Activated CD8-positive, alpha-beta memory T cell treated with anti-CD3 and anti-CD28 coated beads for 4 hours (primary cell): ENCODE data around the gene IFITM2.
A peak's percentile ranks its signal among the peaks of the same experiment; 100 is the strongest.
"Not testable (repeated sequence)": the region's sequence is repeated elsewhere in the genome, so short reads cannot be mapped to it uniquely, and the experiment has no call there.

ENCODE experiments used
- DNase-seq, 2 donors: peaks; one replicate each; pipeline ENCODE4 v3.0.0-alpha.2; 2020; ENCODE audit warnings: low read depth in 2 of 2

IFITM2 gene

DNA sequence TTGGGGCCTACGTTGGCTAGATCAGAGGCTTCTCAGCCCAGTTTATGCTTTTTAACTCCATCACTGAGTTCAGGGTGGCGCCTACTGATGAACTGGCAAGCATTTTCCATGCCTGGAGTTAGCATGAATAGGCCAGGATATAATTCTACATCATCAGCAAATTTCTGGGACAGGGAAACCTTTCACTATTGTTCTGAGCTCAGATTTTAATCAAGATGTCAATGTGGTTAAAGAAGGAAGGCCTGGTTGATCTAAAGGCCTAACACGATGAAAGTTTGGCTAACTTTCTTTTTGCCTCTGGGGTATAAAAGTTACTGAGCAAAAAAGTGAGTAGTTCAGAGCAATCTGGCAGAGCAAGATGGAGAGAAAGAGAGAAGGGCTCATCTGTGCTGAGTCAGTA lies 34.7 kb downstream of the IFITM2 start:
- DNase-seq: no peak

DNA sequence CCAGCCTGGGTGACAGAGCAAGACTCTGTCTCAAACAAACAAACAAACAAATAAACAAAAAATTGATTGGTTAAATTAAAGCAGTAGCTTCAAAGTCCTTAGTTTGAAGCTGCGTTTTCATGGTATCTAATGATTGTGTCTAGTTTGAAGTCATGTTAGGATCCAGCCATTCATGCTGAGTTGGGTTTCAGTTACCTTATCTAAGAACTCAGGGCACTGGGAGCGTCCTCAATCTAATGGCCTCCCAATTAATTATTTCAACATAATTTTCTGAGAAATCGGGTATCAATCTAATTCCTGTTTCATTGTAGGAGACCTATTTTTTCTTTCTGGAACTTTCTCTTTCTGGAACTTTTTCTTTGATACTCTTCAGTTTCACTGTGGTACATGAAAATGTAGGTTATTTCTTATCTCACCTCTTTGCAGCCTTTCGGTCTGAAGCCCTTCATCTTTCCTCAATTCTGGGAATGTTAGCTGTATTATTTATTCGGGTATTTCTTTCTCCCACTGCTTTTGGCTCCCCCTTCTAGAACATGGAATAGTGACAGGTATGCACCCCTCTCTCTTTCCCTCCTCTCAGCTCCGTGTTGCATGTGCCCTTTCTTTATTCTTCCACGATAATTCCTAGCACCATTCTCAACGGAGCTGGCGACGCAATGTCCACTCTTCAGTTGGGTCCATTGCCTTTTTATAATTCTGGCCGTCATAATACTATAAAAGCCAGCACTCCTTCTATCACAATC lies 37.4 kb downstream of the IFITM2 start:
- no peak for DNase-seq

DNA sequence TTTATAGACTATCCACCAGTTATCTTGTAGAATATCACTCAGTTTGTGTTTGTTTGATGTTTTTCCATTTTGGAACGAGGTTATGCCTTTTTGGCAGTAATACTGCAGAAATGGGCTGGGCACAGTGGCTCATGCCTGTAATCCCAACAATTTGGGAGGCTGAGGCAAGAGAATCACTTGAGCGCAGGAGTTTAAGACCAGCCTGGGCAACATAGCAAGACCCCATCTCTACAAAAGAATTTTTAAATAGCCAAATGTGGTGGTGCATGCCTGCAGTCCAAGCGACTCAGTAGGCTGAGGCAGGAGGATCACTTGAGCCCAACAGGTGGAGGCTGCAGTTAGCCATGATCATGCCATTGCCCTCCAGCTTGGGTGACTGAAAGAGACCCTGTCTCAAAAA lies 38.9 kb downstream of the IFITM2 start:
- no peak for DNase-seq

DNA sequence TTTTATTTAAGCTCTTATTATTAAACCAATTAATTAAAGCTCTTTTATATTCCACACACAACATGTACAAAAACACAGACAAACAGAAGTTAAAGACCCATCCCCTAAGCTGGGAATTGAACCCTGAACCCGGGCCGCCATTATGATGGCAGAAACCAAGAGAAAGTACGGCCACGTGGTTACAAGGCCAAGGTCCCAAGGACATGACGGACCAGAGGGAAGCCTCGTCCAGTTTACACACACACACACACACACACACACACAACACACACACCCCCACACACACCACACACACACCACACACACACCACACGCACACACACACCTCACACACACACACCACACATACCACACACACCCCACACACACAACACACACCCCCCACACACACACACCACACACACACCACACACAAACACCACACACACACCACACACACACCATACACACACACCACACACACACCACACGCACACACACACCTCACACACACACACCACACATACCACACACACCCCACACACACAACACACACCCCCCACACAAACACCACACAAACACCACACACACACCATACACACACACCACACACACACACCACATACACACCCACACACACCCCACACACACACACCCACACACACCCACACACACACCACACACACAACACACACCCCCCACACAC lies 41.8 kb downstream of the IFITM2 start:
- not testable (repeated sequence) for DNase-seq

DNA sequence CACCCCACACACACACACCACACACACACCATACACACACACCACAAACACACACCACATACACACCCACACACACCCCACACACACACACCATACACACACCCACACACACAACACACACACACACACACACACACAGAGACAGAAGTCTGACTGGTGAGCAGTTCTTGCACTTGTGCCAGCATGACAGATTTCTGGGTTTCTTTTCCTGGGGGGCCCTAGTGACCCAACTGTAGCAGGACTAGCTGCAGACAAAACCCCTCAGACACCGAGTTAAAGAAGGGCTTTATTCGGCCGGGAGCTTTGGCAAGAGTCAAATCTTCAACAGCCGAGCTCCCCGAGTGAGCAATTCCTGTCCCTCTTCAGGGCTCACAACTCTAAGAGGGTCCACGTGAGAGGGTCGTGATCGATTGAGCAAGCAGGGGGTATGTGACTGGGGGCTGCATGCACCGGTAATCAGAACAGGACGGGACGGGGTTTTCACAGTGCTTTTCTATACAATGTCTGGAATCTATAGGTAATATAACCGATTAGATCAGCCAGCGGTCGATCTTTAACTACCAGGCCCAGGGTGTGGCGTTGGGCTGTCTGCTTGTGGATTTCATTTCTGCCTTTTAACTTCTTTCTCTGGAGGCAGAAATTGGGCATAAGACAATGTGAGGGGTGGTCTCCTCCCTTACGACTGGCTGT lies 42.6 kb downstream of the IFITM2 start:
- DNase-seq: not testable (repeated sequence)

DNA sequence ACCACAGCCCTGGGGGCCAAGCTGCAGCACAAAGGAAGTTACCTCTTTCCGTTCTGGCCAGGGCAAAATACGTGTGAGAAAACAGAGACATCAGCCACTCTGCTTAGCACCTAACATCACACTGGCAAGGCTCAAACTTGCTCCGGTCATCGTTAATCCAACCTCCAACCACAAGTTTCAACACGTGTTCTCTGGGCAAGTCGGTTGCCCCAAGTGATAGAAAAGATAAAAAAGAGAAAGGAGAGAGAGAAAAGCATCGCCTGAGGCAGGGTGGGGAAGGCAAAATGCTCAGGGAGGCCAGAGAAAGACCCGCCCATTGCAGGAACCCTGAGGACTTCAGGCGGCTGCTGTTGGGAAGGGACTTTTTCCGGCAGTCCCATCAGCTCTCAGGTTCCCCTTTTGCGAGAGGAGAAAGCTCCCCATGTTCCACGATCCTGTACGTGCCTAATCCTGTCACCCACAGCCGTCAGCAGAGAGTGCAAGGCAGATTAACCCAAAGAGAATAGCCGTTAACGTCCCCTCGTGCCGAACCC lies 43.2 kb downstream of the IFITM2 start:
- no peak for DNase-seq

DNA sequence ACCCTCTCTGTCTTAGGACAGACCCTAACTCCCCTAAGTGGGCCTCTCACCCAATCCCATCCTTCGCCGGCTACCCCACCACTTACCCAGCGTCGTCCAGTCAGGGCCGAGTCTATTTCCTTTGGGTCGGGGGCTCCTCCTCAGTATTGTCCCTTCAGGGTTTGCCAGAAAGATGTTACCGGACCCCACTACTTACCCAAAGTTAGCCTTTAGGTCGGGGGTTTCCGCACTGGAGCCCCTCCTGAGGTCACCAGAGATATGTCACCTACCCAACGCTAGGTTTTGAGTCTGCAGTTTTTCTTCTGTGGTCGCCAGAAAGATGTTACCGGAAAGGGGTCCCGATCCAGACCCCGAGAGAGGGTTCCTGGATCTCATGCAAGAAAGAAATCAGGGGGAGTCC lies 43.8 kb downstream of the IFITM2 start:
- no peak for DNase-seq

DNA sequence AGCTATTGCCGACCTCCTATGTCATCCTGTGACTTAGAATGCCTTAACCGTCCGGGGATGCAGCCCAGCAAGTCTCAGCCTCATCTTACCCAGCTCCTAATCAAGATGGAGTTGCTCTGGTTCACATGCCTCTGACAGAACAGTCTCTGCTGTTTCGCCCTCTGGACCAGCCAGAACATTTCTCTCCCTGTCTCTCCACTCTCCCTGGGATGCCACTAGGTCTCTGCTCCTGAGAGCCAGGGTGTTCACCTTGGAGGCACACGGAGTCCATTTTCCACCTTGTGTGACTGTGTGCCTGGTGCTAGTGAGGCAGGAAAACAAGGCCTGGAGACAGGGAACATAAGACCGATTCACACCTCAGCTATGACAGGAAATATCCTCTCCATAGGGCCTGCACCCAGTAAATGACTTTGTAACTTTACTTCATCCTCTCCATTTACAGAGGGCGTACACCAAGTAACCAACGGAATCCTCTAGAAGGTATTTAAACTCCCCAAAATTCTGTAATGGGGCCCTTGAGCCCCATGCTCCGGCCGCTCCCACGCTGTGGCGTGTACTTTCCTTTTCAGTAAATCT lies 44.9 kb downstream of the IFITM2 start:
- no peak for DNase-seq

DNA sequence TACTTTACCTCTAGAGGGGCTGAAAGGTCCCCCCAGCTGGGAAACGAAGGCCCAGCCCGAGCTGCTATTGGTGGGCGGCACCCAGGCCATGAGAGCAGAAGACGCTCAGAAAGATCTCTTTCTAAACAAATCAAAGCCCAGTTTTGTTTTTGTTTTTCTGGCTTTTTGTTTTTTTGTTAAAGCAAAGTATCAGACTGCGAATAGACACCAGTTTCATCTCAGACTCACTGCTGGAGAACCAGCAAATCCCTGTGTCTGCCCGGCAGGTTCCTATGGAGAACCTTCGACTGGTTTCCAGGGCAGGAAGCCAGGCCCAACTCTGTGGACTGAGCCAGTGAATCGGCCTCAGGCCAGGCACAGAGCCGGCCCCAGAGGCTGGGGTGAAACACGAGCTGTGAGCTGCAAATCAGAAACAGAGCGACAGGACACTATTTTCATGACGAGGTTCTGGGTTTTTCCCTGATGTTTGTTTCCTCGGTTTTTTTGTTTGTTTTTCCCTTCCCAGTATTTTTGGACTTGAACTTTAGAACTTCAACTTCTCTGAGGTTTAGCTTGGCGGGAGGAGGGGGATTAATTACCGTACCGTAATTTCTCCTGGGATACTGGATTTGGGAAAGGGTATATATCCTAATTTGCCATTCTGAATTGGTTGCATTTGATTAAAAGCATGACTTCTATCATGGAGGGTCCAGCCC lies 45.7 kb downstream of the IFITM2 start:
- no peak for DNase-seq

DNA sequence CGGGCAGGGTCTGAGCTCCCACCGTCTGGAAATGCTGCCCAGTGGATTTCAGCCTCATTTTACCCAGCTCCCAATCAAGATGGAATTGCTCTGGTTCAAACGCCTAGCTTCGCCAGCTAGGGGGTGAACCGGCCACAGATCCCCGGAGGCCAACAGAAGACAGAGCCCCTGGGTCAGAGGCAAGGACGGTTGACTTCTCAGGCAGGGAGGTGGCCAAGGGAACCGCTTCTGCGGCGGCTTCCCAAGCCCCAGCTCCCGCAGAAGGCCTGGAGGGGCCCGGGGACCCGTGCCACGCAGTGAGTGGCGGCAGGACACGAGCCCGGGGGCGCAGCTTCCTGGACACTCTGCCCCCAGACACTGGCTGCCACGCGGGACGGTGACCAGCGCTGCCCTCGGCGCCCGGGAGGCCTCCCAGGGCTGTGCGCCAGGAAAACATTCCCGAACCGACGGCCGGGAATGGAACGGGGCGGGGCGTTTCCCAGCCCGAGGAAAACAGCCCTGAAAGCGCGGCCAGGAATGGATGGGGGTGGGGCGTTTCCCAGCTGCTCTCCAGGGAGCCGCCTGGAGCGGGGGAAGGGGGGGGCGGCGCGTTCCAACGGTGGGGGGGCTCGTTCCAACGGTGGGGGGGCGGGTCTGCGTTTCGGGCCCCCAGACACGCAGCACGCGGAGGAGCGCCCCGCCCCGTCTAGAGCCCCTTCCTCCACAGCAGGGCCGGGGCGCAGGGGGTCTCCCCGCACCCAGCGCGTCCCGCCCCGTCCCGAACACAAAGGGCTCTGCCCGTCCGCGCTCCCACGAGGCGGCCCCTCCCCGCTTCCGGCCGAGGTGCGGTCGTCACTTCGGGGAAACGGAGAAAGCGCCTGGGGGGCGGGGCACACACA lies 48.2 kb downstream of the IFITM2 start:
- DNase-seq: peak; percentile 72 to 83

DNA sequence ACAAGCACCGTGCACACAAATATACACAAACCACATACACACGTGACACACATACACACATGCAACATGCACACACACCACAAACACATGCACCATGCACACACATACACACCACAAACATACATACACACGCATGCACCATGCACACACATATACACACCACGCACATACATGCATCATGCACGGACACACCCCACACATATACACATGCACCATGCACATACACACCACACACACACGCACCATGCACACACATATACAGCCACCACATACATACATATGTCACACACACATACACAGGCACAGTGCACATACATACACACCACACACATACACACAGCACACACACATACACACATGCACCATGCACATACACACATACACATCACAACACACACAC lies 49.0 kb downstream of the IFITM2 start:
- DNase-seq: no peak

DNA sequence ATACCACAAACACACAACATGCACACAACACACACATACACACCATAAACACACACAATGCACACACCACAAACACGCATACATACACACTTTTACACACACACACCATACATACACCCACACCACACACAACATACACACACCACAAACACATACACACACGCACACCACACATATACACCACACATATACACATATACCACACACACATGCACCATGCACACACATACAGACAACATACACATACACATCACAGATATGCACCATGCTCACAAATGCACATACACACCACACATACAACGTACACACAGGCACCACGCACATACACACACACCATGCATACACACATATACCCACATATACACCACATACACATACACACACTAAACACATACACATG lies 50.0 kb downstream of the IFITM2 start:
- no peak for DNase-seq

DNA sequence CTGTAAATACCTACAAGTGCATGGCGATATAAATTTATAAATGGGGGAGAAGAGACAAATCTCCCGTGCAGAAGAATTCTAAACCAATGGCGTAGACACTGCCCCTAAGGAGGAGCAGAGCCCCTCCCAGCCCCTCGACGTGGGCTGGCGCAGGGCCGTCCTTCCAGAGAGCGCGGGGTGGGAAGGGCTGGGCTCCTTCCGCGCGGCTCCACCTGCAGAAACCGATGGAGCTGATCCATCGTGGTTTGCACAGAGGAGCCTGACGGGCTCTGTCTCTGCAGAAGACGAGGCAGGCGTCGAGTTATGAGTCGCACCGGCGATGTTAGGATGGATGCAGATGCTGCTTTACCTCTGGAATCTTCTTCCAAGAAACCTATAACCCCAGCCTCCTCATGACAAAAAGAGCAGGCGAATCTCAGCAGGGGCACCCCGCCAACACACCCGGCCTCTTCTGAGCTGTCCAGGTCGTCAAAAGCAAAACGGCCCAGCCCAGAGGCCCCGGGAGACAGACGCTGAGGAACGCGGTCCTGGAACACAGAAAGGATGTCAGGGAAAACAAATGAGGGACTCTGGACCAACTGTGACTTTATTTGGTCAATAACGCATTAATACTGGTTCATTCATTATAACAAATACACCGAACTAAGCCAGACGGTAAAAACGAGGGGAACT lies 50.6 kb downstream of the IFITM2 start:
- DNase-seq: no peak
